GM23338 (cell line): ENCODE data around the gene PIEZO2.

Source experiments
- CREB1 ChIP-seq: fragments of 250-450 bp; sonication (Bioruptor Pico); IDR thresholded peaks from 2 replicates; pipeline ENCODE4 v1.5.0; 2020; ENCODE audit warnings: low read depth, mild to moderate bottlenecking, moderate library complexity
- EZH2 ChIP-seq: fragments of 200-600 bp; sonication (generic); IDR thresholded peaks from one replicate; pipeline ENCODE4 v1.8.0; 2017; ENCODE audit warnings: antibody characterized with exemption, mild to moderate bottlenecking, low read depth; ENCODE audit not compliant: unreplicated experiment
- EZH2phosphoT487 ChIP-seq: fragments of 200-600 bp; sonication (generic); IDR thresholded peaks from one replicate; pipeline ENCODE4 v1.8.1; 2018; ENCODE audit warnings: antibody characterized with exemption; ENCODE audit not compliant: unreplicated experiment
- JUNB ChIP-seq: IDR thresholded peaks from one replicate; pipeline ENCODE4 v1.6.1; 2016; ENCODE audit warnings: antibody characterized with exemption; ENCODE audit not compliant: unreplicated experiment
- NANOG ChIP-seq: IDR thresholded peaks from 2 replicates; pipeline ENCODE4 v1.6.1; 2016; ENCODE audit warnings: antibody characterized with exemption, borderline replicate concordance
- POLR2AphosphoS5 ChIP-seq: IDR thresholded peaks from 2 replicates; pipeline ENCODE4 v1.6.1; 2016; ENCODE audit warnings: antibody characterized with exemption, low read depth
- ZNF114 ChIP-seq: fragments of 250-450 bp; sonication (Bioruptor Pico); IDR thresholded peaks from 2 replicates; pipeline ENCODE4 v1.5.0; 2020; ENCODE audit warnings: mild to moderate bottlenecking, moderate library complexity
- ZNF331 ChIP-seq: fragments of 250-450 bp; sonication (Bioruptor Pico); IDR thresholded peaks from 2 replicates; pipeline ENCODE4 v1.5.0; 2020; ENCODE audit warnings: low read depth, mild to moderate bottlenecking, moderate library complexity
- TF ChIP-seq, protein P1 (sequence below), 2 experiments: fragments of 200-600 bp in 1 of 2; sonication (generic) in 1 of 2; conservative IDR thresholded peaks; 2 replicates each; pipeline versions ENCODE4 v1.5.1 to v1.6.1; 2016 to 2017; ENCODE audit warnings: antibody characterized with exemption in 2 of 2, low read depth in 2 of 2, mild to moderate bottlenecking in 2 of 2, moderate library complexity in 1 of 2
- TF ChIP-seq, protein P2 (sequence below): IDR thresholded peaks from one replicate; pipeline ENCODE4 v1.6.1; 2018; ENCODE audit warnings: antibody characterized with exemption; ENCODE audit not compliant: unreplicated experiment
- TF ChIP-seq, protein P3 (sequence below): fragments of 250-450 bp; sonication (Bioruptor Pico); IDR thresholded peaks from 2 replicates; pipeline ENCODE4 v1.5.0; 2020; ENCODE audit warnings: mild to moderate bottlenecking, moderate library complexity
- TF ChIP-seq, protein P4 (sequence below): IDR thresholded peaks from 2 replicates; pipeline ENCODE4 v1.6.1; 2016; ENCODE audit warnings: antibody characterized with exemption

DNA sequence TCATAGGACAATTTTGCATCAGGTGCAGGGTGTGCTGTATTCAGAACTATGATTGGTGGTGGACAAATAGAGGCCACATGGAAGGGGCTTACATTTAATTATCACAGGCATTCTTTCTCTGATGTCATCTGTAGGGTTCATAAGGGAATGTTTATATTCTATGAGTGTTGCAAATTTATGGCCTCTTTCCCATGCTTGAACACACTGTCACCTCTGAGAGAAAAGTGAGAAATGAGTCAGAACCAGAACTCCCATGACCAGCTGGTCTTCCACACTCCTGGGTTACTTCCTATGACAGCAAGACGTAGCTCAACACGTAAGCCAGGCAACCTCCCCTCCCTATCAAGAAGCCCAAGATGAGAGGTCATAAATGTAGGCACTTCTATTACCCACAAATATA is 310.8 kb downstream of the PIEZO2 start:
- TF ChIP-seq, protein P1, sequence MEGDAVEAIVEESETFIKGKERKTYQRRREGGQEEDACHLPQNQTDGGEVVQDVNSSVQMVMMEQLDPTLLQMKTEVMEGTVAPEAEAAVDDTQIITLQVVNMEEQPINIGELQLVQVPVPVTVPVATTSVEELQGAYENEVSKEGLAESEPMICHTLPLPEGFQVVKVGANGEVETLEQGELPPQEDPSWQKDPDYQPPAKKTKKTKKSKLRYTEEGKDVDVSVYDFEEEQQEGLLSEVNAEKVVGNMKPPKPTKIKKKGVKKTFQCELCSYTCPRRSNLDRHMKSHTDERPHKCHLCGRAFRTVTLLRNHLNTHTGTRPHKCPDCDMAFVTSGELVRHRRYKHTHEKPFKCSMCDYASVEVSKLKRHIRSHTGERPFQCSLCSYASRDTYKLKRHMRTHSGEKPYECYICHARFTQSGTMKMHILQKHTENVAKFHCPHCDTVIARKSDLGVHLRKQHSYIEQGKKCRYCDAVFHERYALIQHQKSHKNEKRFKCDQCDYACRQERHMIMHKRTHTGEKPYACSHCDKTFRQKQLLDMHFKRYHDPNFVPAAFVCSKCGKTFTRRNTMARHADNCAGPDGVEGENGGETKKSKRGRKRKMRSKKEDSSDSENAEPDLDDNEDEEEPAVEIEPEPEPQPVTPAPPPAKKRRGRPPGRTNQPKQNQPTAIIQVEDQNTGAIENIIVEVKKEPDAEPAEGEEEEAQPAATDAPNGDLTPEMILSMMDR (conservative IDR thresholded peaks at IDR 0.05; ENCODE audit: low read depth in 2 of 2): no peak
- TF ChIP-seq, protein P2, sequence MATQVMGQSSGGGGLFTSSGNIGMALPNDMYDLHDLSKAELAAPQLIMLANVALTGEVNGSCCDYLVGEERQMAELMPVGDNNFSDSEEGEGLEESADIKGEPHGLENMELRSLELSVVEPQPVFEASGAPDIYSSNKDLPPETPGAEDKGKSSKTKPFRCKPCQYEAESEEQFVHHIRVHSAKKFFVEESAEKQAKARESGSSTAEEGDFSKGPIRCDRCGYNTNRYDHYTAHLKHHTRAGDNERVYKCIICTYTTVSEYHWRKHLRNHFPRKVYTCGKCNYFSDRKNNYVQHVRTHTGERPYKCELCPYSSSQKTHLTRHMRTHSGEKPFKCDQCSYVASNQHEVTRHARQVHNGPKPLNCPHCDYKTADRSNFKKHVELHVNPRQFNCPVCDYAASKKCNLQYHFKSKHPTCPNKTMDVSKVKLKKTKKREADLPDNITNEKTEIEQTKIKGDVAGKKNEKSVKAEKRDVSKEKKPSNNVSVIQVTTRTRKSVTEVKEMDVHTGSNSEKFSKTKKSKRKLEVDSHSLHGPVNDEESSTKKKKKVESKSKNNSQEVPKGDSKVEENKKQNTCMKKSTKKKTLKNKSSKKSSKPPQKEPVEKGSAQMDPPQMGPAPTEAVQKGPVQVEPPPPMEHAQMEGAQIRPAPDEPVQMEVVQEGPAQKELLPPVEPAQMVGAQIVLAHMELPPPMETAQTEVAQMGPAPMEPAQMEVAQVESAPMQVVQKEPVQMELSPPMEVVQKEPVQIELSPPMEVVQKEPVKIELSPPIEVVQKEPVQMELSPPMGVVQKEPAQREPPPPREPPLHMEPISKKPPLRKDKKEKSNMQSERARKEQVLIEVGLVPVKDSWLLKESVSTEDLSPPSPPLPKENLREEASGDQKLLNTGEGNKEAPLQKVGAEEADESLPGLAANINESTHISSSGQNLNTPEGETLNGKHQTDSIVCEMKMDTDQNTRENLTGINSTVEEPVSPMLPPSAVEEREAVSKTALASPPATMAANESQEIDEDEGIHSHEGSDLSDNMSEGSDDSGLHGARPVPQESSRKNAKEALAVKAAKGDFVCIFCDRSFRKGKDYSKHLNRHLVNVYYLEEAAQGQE: no peak
- TF ChIP-seq EZH2phosphoT487 (no peak), JUNB (no peak), POLR2AphosphoS5 (no peak), ZNF114 (CRISPR knock-in tag) (no peak), CREB1 (CRISPR knock-in tag) (no peak), NANOG (no peak), EZH2 (no peak), ZNF331 (CRISPR knock-in tag) (no peak)
- TF ChIP-seq, protein P3, sequence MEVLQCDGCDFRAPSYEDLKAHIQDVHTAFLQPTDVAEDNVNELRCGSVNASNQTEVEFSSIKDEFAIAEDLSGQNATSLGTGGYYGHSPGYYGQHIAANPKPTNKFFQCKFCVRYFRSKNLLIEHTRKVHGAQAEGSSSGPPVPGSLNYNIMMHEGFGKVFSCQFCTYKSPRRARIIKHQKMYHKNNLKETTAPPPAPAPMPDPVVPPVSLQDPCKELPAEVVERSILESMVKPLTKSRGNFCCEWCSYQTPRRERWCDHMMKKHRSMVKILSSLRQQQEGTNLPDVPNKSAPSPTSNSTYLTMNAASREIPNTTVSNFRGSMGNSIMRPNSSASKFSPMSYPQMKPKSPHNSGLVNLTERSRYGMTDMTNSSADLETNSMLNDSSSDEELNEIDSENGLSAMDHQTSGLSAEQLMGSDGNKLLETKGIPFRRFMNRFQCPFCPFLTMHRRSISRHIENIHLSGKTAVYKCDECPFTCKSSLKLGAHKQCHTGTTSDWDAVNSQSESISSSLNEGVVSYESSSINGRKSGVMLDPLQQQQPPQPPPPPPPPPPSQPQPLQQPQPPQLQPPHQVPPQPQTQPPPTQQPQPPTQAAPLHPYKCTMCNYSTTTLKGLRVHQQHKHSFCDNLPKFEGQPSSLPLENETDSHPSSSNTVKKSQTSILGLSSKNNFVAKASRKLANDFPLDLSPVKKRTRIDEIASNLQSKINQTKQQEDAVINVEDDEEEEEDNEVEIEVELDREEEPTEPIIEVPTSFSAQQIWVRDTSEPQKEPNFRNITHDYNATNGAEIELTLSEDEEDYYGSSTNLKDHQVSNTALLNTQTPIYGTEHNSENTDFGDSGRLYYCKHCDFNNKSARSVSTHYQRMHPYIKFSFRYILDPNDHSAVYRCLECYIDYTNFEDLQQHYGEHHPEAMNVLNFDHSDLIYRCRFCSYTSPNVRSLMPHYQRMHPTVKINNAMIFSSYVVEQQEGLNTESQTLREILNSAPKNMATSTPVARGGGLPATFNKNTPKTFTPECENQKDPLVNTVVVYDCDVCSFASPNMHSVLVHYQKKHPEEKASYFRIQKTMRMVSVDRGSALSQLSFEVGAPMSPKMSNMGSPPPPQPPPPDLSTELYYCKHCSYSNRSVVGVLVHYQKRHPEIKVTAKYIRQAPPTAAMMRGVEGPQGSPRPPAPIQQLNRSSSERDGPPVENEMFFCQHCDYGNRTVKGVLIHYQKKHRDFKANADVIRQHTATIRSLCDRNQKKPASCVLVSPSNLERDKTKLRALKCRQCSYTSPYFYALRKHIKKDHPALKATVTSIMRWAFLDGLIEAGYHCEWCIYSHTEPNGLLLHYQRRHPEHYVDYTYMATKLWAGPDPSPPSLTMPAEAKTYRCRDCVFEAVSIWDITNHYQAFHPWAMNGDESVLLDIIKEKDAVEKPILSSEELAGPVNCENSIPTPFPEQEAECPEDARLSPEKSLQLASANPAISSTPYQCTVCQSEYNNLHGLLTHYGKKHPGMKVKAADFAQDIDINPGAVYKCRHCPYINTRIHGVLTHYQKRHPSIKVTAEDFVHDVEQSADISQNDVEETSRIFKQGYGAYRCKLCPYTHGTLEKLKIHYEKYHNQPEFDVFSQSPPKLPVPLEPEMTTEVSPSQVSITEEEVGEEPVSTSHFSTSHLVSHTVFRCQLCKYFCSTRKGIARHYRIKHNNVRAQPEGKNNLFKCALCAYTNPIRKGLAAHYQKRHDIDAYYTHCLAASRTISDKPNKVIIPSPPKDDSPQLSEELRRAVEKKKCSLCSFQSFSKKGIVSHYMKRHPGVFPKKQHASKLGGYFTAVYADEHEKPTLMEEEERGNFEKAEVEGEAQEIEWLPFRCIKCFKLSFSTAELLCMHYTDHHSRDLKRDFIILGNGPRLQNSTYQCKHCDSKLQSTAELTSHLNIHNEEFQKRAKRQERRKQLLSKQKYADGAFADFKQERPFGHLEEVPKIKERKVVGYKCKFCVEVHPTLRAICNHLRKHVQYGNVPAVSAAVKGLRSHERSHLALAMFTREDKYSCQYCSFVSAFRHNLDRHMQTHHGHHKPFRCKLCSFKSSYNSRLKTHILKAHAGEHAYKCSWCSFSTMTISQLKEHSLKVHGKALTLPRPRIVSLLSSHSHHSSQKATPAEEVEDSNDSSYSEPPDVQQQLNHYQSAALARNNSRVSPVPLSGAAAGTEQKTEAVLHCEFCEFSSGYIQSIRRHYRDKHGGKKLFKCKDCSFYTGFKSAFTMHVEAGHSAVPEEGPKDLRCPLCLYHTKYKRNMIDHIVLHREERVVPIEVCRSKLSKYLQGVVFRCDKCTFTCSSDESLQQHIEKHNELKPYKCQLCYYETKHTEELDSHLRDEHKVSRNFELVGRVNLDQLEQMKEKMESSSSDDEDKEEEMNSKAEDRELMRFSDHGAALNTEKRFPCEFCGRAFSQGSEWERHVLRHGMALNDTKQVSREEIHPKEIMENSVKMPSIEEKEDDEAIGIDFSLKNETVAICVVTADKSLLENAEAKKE: no peak
- TF ChIP-seq, protein P4, sequence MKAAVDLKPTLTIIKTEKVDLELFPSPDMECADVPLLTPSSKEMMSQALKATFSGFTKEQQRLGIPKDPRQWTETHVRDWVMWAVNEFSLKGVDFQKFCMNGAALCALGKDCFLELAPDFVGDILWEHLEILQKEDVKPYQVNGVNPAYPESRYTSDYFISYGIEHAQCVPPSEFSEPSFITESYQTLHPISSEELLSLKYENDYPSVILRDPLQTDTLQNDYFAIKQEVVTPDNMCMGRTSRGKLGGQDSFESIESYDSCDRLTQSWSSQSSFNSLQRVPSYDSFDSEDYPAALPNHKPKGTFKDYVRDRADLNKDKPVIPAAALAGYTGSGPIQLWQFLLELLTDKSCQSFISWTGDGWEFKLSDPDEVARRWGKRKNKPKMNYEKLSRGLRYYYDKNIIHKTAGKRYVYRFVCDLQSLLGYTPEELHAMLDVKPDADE: no peak
